GM23248 (cell line): ENCODE results near the gene AQR.

Experiments used
- EZH2 ChIP-seq: fragments of 200-600 bp; sonication (generic); IDR thresholded peaks from 2 replicates; pipeline ENCODE4 v1.6.1; 2018; ENCODE audit warnings: antibody characterized with exemption, mild to moderate bottlenecking; ENCODE audit not compliant: insufficient read depth, poor library complexity, severe bottlenecking
- EZH2phosphoT487 ChIP-seq: fragments of 200-600 bp; sonication (generic); IDR thresholded peaks from 2 replicates; pipeline ENCODE4 v1.6.1; 2018; ENCODE audit warnings: antibody characterized with exemption, moderate library complexity, mild to moderate bottlenecking, low read depth; ENCODE audit not compliant: insufficient read depth

DNA sequence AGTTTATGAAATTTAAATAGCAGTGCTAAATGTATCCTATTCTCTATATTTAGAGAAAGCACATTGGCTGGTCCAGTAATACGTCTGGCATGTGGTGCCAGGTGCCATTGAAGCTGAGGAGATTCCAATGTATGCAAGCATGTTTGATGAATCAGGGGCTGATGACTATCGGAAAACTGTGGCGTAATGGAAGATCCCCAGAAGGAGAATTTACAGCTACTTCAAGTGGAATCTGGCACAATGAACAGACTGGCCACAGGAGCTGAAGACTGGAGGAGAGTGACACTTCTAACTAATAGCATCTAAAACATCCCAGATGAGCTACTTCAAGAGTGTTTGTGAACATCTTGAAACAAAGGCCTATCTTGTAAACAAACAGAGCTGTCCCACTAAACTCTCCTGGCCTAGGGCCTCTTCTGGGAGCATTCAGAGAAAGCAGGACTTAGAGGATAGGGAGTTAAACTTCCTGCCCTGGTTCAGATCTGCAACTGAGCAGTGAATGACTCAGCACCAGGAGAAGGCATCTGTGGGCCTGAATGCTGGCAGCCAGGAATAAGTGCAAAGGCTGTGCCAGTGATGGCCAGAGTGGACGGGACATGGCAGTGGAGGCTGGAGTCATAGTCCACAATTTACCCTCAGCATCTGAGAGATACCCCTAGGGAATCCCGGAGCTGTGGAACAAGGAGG is 159.0 kb downstream of the AQR start:
- TF ChIP-seq EZH2: no peak
- no peak for TF ChIP-seq EZH2phosphoT487
